ENCODE data around the gene HYAL1.

HYAL1 gene

GRCh38 chr3:50260027-50260941 lies 43.1 kb downstream of the HYAL1 start:
- DNase-seq (ENCODE audit: low spot score): peak; percentile 94

- DNase-seq (ENCODE audit: low spot score): no peak
Observed at GRCh38 chr3:50259432-50260026, 43.8 kb downstream of the HYAL1 start.

GRCh38 chr3:50258979-50259378 lies 44.4 kb downstream of the HYAL1 start:
- no peak for DNase-seq (ENCODE audit: low spot score)

- no peak for DNase-seq (ENCODE audit: low spot score)
Observed at GRCh38 chr3:50258029-50258680, 45.2 kb downstream of the HYAL1 start.

- DNase-seq (ENCODE audit: low spot score): no peak
Observed at GRCh38 chr3:50256978-50257890, 46.1 kb downstream of the HYAL1 start.

- DNase-seq (ENCODE audit: low spot score): no peak
Observed at GRCh38 chr3:50255251-50255615, 48.1 kb downstream of the HYAL1 start.

- no peak for DNase-seq (ENCODE audit: low spot score)
Observed at GRCh38 chr3:50254577-50255250, 48.7 kb downstream of the HYAL1 start.

- DNase-seq (ENCODE audit: low spot score): no peak
Observed at GRCh38 chr3:50251220-50251619, 52.2 kb downstream of the HYAL1 start.

GRCh38 chr3:50250514-50250913 lies 52.9 kb downstream of the HYAL1 start:
- no peak for DNase-seq (ENCODE audit: low spot score)
